ENCODE measurements around the gene PER1. TPM values are rescaled to one million over a fixed set of nuclear protein-coding genes. Genes with fewer than 3 reads are reported as not detected.
A peak's percentile ranks its signal among the peaks of the same experiment; 100 is the strongest.

PER1 gene
- total and polyA plus RNA-seq, 3 experiments from 2014 or later: 12.1 to 35.8 (median 26.5) TPM

DNA sequence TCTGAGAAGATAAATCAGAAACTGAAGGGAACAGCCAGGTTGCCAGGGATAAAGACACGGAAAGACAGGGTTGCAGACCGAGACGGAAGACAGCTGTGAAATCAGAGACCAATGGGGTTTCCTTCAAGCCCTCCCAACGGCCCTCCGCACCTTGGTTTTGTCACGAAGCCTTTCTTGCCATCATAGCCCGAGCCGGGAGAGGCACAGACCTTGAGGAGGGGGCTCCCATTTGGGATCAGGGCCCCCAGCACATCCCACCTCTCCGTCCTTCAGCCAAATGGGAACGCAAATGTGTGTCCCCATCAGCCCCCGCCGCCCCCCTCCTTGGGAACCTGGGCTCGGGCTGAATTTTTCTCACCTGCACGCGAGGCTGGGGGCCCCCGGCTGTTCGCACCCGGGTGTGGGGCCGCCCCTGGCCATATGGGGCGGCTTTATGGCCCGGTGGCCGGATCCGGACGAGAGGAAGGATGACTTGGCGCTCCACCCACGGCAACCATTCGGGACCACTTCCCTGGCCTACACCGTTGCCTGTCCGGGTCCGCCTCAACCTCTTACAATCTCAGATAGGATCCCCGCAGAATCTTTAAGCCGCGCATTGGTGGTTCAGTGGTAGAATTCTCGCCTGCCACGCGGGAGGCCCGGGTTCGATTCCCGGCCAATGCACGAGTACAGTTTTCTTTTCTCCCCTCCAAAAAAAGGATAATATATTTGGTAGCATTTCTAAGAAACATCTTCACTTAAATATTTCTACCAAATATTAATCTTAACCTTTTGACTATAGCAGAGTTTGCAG lies 26.9 kb downstream of the PER1 start:
- Histone ChIP-seq H3K27ac (ENCODE audit: low read depth, low read length) (peak overlapping the region; percentile 24), H3K27me3 (ENCODE audit: insufficient read depth, low read length, poor library complexity, severe bottlenecking) (peaks cover 7% of the 10 kb centered on the region), H3K9me3 (ENCODE audit: low read length) (no peaks in the 10 kb centered on the region), H3K4me1 (ENCODE audit: insufficient read depth, low read length) (peaks cover 49% of the 10 kb centered on the region), H3K36me3 (ENCODE audit: insufficient read depth, low read length) (no peaks in the 10 kb centered on the region), H3K4me3 (ENCODE audit: low read length) (peak overlapping the region; percentile 91)
- CTCF ChIA-PET: interaction anchor here (1.2 to 2.7 kb wide), 6 partner anchors 11 to 123 kb away, joined by 4 to 19 read pairs (median 6); partner anchors contain the start of gene CTC1
- peaks cover 0 to 5% (median 2%) of the 10 kb centered on the region in 5 donors for H3K9me3 Mint-ChIP-seq
- H3K4me1 Mint-ChIP-seq: peaks cover 51 to 63% (median 59%) of the 10 kb centered on the region in 3 donors
- POLR2A ChIA-PET: interaction anchor here (1.1 to 1.6 kb wide), 4 partner anchors 31 to 123 kb away, joined by 3 to 7 read pairs (median 4); partner anchors contain the start of gene CTC1
- peak; percentile 76 to 89 (median 82) for DNase-seq
- H3K36me3 Mint-ChIP-seq: peaks cover 0 to 14% (median 0%) of the 10 kb centered on the region in 3 donors
- peak overlapping the region; percentile 84 to 94 (median 90) for H3K4me3 Mint-ChIP-seq
- H3K27me3 Mint-ChIP-seq: peaks cover 23 to 39% of the 10 kb centered on the region in 2 donors
- H3K27ac Mint-ChIP-seq: peak overlapping the region; percentile 16 to 93 (median 70)

DNA sequence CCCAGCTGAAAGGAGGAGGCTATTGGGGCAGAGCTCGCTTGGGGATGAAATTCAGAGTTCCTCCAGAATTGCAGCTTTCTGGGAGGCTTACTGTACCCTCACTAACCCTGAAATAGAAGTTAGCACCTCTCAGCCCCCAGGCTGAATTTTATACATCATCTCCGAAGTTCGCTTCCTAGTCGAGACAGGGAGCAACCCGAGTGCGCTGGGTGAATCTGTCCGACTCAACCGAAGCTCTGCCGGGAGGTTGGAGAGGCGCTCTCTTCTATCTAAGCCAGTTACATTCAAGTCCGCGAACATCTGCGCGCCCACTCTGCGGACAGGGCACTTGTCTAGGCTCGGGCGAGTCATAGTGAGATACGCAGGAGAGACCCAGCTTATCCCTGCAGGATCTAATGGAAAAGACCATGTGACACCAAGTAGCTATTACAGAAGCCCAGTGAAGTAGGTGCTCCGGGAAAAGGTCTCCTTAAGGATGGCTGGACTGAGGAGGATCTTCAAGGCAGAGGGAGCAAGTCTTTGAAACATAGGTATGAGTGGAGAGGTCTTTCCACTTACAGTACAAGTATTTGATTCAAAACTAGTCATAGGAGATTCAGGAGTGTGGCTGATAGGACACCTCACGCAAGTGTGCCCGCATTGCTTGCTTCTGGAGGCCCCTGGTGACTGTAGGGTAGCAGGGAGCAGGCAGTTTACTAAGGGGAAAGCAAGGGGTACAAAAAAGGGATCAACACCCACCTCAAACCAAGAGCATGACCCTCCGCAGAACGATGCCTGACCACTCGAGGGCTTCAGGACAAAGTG lies 27.7 kb downstream of the PER1 start:
- no peaks in the 10 kb centered on the region for H3K36me3 ChIP-seq (ENCODE audit: insufficient read depth, low read length)
- ChIA-PET CTCF (interaction anchor here (0.6 to 2.7 kb wide), 11 partner anchors 10 to 123 kb away, joined by 3 to 19 read pairs (median 4); partner anchors contain the start of gene CTC1), POLR2A (interaction anchor here (1.1 to 1.4 kb wide), 5 partner anchors 16 to 124 kb away, joined by 3 to 7 read pairs (median 3); partner anchors contain the start of gene CTC1)
- peaks cover 57% of the 10 kb centered on the region for H3K4me1 ChIP-seq (ENCODE audit: insufficient read depth, low read length)
- H3K9me3 ChIP-seq (ENCODE audit: low read length): no peaks in the 10 kb centered on the region
- Mint-ChIP-seq H3K9me3 (peaks cover 0 to 11% (median 2%) of the 10 kb centered on the region in 5 donors), H3K4me1 (peaks cover 59 to 71% (median 67%) of the 10 kb centered on the region in 3 donors), H3K36me3 (peaks cover 0 to 16% (median 0%) of the 10 kb centered on the region in 3 donors), H3K4me3 (peak overlapping the region; percentile 84 to 94 (median 90)), H3K27me3 (peaks cover 25 to 46% of the 10 kb centered on the region in 2 donors), H3K27ac (peak overlapping the region; percentile 29 to 86 (median 72))
- peak in 2 of 5 donors; percentile 7 to 15 for DNase-seq
- peaks cover 7% of the 10 kb centered on the region for H3K27me3 ChIP-seq (ENCODE audit: insufficient read depth, low read length, poor library complexity, severe bottlenecking)
- H3K4me3 ChIP-seq (ENCODE audit: low read length): peak overlapping the region; percentile 91
- no peak overlapping the region for H3K27ac ChIP-seq (ENCODE audit: low read depth, low read length)

DNA sequence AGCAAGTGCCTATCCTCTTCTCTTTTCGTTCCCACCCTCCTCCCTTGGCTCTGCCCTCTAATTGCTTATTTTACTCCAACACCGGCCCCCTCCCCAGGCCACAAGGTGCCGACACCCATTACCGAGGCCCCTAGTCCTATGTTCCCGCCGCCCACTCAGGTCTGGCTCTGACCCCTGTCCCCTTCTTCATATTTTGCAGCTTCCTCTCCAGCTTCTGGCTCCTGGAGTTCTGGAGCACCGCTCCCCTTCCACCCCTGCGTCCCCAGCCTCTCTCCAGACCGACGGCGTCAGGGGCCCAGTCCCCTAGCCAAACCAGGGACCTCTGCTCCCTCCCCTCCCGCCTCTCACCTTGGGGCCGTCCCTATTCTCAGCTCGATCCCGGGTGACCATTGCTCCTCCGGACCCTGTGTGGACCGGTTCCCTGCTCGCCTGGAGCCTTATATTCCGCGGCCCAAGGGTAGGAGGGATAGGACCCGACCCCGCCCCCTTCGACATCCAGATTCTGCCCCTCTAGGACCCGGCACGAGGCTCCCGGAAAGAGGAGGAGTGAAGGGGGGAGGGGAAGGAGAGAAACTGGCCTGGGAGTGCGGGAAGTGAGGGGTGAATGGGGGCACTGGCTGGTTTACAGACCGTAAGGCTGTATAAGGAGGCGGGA lies 28.4 kb downstream of the PER1 start, which contains the start of gene HES7:
HES7 (minus strand) TSS at position 412 of the 655 bp plus-strand sequence; CDS start at position 390, 22 bp downstream.
- Mint-ChIP-seq H3K4me1 (peaks cover 63 to 78% (median 74%) of the 10 kb centered on the region in 3 donors), H3K36me3 (peaks cover 0 to 20% (median 0%) of the 10 kb centered on the region in 3 donors), H3K27ac (peak within 1 kb of the TSS; percentile 33 to 86 (median 82)), H3K27me3 (peaks cover 25 to 52% of the 10 kb centered on the region in 2 donors), H3K9me3 (peaks cover 0 to 16% (median 7%) of the 10 kb centered on the region in 5 donors), H3K4me3 (peak within 1 kb of the TSS; percentile 84 to 94 (median 90))
- Histone ChIP-seq H3K9me3 (ENCODE audit: low read length) (no peaks in the 10 kb centered on the region), H3K27me3 (ENCODE audit: insufficient read depth, low read length, poor library complexity, severe bottlenecking) (peaks cover 7% of the 10 kb centered on the region), H3K27ac (ENCODE audit: low read depth, low read length) (no peak within 1 kb of the TSS), H3K36me3 (ENCODE audit: insufficient read depth, low read length) (no peaks in the 10 kb centered on the region), H3K4me3 (ENCODE audit: low read length) (peak within 1 kb of the TSS; percentile 91), H3K4me1 (ENCODE audit: insufficient read depth, low read length) (peaks cover 57% of the 10 kb centered on the region)
- ChIA-PET CTCF (interaction anchor here (0.6 to 2.7 kb wide), 11 partner anchors 9 to 124 kb away, joined by 3 to 19 read pairs (median 4); partner anchors contain the start of gene CTC1), POLR2A (interaction anchor here (0.5 to 2.4 kb wide), 7 partner anchors 15 to 258 kb away, joined by 3 to 9 read pairs (median 4); partner anchors contain the start of gene CTC1)
- no peak for DNase-seq

GRCh38 chr17:8122924-8123694 lies 29.1 kb downstream of the PER1 start:
- H3K4me1 Mint-ChIP-seq: peaks cover 69 to 85% (median 81%) of the 10 kb centered on the region in 3 donors
- H3K27me3 Mint-ChIP-seq: peaks cover 27 to 59% of the 10 kb centered on the region in 2 donors
- POLR2A ChIA-PET: interaction anchor here (0.5 to 2.4 kb wide), 7 partner anchors 14 to 258 kb away, joined by 3 to 9 read pairs (median 3); no protein-coding TSS in a partner anchor
- H3K9me3 Mint-ChIP-seq: peaks cover 0 to 17% (median 8%) of the 10 kb centered on the region in 5 donors
- H3K4me3 Mint-ChIP-seq: peak overlapping the region; percentile 84 to 94 (median 90)
- H3K36me3 Mint-ChIP-seq: peaks cover 0 to 24% (median 0%) of the 10 kb centered on the region in 3 donors
- no peaks in the 10 kb centered on the region for H3K9me3 ChIP-seq (ENCODE audit: low read length)
- H3K4me1 ChIP-seq (ENCODE audit: insufficient read depth, low read length): peaks cover 63% of the 10 kb centered on the region
- H3K27ac Mint-ChIP-seq: peak overlapping the region in 7 of 8 donors; percentile 8 to 85 (median 58)
- no peaks in the 10 kb centered on the region for H3K36me3 ChIP-seq (ENCODE audit: insufficient read depth, low read length)
- DNase-seq: peak in 3 of 5 donors; percentile 41 to 59 (median 49)
- no peak overlapping the region for H3K27ac ChIP-seq (ENCODE audit: low read depth, low read length)
- peak overlapping the region; percentile 91 for H3K4me3 ChIP-seq (ENCODE audit: low read length)
- CTCF ChIA-PET: interaction anchor here (0.7 to 2.7 kb wide), 5 partner anchors 10 to 177 kb away, joined by 3 to 19 read pairs (median 7); no protein-coding TSS in a partner anchor
- H3K27me3 ChIP-seq (ENCODE audit: insufficient read depth, low read length, poor library complexity, severe bottlenecking): peaks cover 7% of the 10 kb centered on the region

GRCh38 chr17:8122422-8122923 lies 29.7 kb downstream of the PER1 start:
- no peak overlapping the region for H3K27ac ChIP-seq (ENCODE audit: low read depth, low read length)
- Mint-ChIP-seq H3K9me3 (peaks cover 0 to 17% (median 8%) of the 10 kb centered on the region in 5 donors), H3K4me1 (peaks cover 74 to 91% (median 87%) of the 10 kb centered on the region in 3 donors), H3K27ac (peak overlapping the region in 4 of 8 donors; percentile 14 to 85 (median 58)), H3K4me3 (peak overlapping the region; percentile 84 to 94 (median 90)), H3K36me3 (peaks cover 0 to 24% (median 0%) of the 10 kb centered on the region in 3 donors), H3K27me3 (peaks cover 28 to 59% of the 10 kb centered on the region in 2 donors)
- ChIA-PET POLR2A (interaction anchor here (0.5 to 2.4 kb wide), 7 partner anchors 13 to 99 kb away, joined by 3 to 9 read pairs (median 3); no protein-coding TSS in a partner anchor), CTCF (interaction anchor here (0.7 to 2.7 kb wide), 8 partner anchors 10 to 178 kb away, joined by 3 to 19 read pairs (median 4); no protein-coding TSS in a partner anchor)
- peaks cover 7% of the 10 kb centered on the region for H3K27me3 ChIP-seq (ENCODE audit: insufficient read depth, low read length, poor library complexity, severe bottlenecking)
- no peaks in the 10 kb centered on the region for H3K9me3 ChIP-seq (ENCODE audit: low read length)
- peaks cover 69% of the 10 kb centered on the region for H3K4me1 ChIP-seq (ENCODE audit: insufficient read depth, low read length)
- DNase-seq: peak in 1 of 5 donors; percentile 12
- no peaks in the 10 kb centered on the region for H3K36me3 ChIP-seq (ENCODE audit: insufficient read depth, low read length)
- peak overlapping the region; percentile 91 for H3K4me3 ChIP-seq (ENCODE audit: low read length)

DNA sequence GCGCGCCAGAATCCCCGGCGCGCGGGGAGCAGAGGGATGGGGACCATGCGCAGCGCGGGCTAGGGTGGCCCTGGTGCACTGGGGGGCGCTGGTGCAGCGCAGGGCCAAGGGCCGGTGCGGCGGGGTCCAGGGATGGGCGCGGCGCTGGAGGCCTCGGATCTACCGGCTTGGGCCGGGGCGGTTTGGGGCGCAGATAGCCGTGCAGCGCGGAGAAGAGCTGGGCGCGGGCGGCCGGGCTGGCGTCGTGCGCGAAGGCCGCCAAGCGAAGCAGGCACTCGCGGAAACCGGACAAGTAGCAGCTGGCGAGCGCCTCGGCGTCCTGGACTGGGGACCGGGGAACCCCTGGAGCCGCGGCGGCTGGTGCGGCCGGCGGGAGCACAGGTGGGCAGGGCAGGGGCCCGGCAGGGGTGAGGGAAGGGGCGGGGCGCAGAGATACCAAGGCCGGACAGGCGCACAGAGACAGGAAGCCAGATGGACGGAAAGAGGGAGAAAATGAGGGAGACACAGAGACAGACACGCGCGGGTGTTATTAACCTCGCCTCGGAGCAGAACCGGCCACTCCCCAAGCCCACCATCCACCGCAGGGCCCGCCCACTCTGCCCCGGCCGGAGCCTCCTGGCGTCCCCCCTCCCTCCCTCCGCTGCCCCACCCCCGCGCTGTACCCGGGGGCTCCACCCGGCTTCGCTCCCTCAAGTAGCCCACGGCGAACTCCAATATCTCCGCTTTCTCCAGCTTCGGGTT lies 30.4 kb downstream of the PER1 start:
- peak in 2 of 5 donors; percentile 36 to 43 for DNase-seq
- peak overlapping the region; percentile 91 for H3K4me3 ChIP-seq (ENCODE audit: low read length)
- H3K27ac ChIP-seq (ENCODE audit: low read depth, low read length): no peak overlapping the region
- H3K4me1 ChIP-seq (ENCODE audit: insufficient read depth, low read length): peaks cover 67% of the 10 kb centered on the region
- Mint-ChIP-seq H3K4me1 (peaks cover 70 to 88% (median 84%) of the 10 kb centered on the region in 3 donors), H3K27me3 (peaks cover 28 to 55% of the 10 kb centered on the region in 2 donors), H3K36me3 (peaks cover 0 to 24% (median 0%) of the 10 kb centered on the region in 3 donors), H3K9me3 (peaks cover 0 to 17% (median 8%) of the 10 kb centered on the region in 5 donors), H3K4me3 (peak overlapping the region; percentile 84 to 94 (median 90)), H3K27ac (peak overlapping the region in 1 of 8 donors; percentile 85)
- H3K27me3 ChIP-seq (ENCODE audit: insufficient read depth, low read length, poor library complexity, severe bottlenecking): peaks cover 7% of the 10 kb centered on the region
- H3K36me3 ChIP-seq (ENCODE audit: insufficient read depth, low read length): no peaks in the 10 kb centered on the region
- ChIA-PET POLR2A (interaction anchor here (0.6 to 2.4 kb wide), 4 partner anchors 17 to 99 kb away, joined by 3 to 9 read pairs (median 4); no protein-coding TSS in a partner anchor), CTCF (interaction anchor here (0.7 to 1.7 kb wide), 6 partner anchors 11 to 179 kb away, joined by 3 to 7 read pairs (median 4); no protein-coding TSS in a partner anchor)
- H3K9me3 ChIP-seq (ENCODE audit: low read length): no peaks in the 10 kb centered on the region

Measured in CD8-positive, alpha-beta memory T cell (primary cell).